ENCODE results near the gene CCNH. TPM values are rescaled to one million over a fixed set of nuclear protein-coding genes. Genes with fewer than 3 reads are reported as not detected.

CCNH gene
- polyA plus RNA-seq, 1 of the 3 experiments (the other 2 are of a cell fraction), result 29.1 TPM

GRCh38 chr5:87361031-87361445 is 51.7 kb downstream of the CCNH start:
- 0 out of 4 replicates have a peak overlapping the region, but pooled peaks of 1 of the 2 experiments have one; percentile 3 for H3K27ac ChIP-seq (ENCODE audit: low read depth in 2 of 2, low read length in 1 of 2)
- no peak overlapping the region for H3K9ac ChIP-seq
- no peak overlapping the region for H2AFZ ChIP-seq (ENCODE audit: low read depth)
- no peaks in the 10 kb centered on the region for H3K27me3 ChIP-seq (ENCODE audit: insufficient read depth)
- TF ChIP-seq TEAD4 (IDR thresholded peaks at IDR 0.05; ENCODE audit: borderline replicate concordance, insufficient read depth), result no peak
- TF ChIP-seq NRF1 (IDR thresholded peaks at IDR 0.05; ENCODE audit: low read depth, low read length), result no peak
- TF ChIP-seq, protein P1, sequence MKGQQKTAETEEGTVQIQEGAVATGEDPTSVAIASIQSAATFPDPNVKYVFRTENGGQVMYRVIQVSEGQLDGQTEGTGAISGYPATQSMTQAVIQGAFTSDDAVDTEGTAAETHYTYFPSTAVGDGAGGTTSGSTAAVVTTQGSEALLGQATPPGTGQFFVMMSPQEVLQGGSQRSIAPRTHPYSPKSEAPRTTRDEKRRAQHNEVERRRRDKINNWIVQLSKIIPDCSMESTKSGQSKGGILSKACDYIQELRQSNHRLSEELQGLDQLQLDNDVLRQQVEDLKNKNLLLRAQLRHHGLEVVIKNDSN (IDR thresholded peaks at IDR 0.05; ENCODE audit: borderline replicate concordance, low read depth), result no peak
- no peak for TF ChIP-seq RCOR1 (IDR thresholded peaks at IDR 0.05; ENCODE audit: low read length)
- TF ChIP-seq FOXJ3 (CRISPR knock-in tag; IDR thresholded peaks at IDR 0.05), result no peak
- TF ChIP-seq RFX5 (IDR thresholded peaks at IDR 0.05; ENCODE audit: low read length), result no peak
- no peak for TF ChIP-seq CTCF (IDR thresholded peaks at IDR 0.05)
- no peak for TF ChIP-seq MEF2A (IDR thresholded peaks at IDR 0.05; ENCODE audit: borderline replicate concordance, low read depth)
- TF ChIP-seq IRF3 (IDR thresholded peaks at IDR 0.05; ENCODE audit: low read depth, low read length), result no peak
- H3K4me2 ChIP-seq, result no peak overlapping the region
- no peaks in the 10 kb centered on the region for H3K9me3 ChIP-seq
- peaks cover 25% of the 10 kb centered on the region for H3F3A ChIP-seq (replicated peaks; ENCODE audit: insufficient read depth)
- WGBS (ENCODE audit: low lambda C conversion rate), result 88% methylated on average over 2 of the region's 2 CpGs
- H3K4me3 ChIP-seq (ENCODE audit: low read depth in 2 of 2, low read length in 1 of 2), result no peak overlapping the region
- H3K4me1 ChIP-seq (ENCODE audit: control insufficient read depth in 1 of 2, insufficient read depth in 2 of 2, low read depth in 1 of 2, low read length in 1 of 2), result no peaks in the 10 kb centered on the region; a peak in 2 of 4 replicates
- H3K9me2 ChIP-seq, result no peaks in the 10 kb centered on the region
- no peak for DNase-seq
- peaks cover 38% of the 10 kb centered on the region; the same call in 1 of the 2 replicates for H3K79me2 ChIP-seq (ENCODE audit: insufficient read depth)
- peaks cover 58 to 80% of the 10 kb centered on the region in 2 experiments for H3K36me3 ChIP-seq (replicated peaks in 1 of 2; ENCODE audit: control insufficient read depth in 1 of 2, insufficient read depth in 2 of 2, low read length in 1 of 2)
- H4K20me1 ChIP-seq (ENCODE audit: insufficient read depth), result no peaks in the 10 kb centered on the region
- POLR2A ChIA-PET, result no interaction called here
- CTCF ChIA-PET, result no interaction called here

DNA sequence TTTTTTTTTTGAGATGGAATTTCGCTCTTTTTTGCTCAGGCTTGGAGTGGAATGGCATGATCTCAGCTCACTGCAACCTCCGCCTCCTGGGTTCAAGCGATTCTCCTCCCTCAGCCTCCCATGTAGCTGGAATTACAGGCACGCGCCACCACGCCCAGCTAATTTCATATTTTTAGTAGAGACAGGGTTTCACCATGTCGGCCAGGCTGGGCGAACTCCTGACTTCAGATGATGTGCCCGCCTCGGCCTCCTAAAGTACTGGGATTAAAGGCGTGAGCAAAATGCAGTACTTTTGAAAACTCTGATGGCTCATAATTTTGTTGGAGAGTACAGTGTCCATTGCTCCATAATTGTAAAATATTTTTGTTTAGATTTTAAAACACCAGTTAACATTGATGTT is 52.6 kb downstream of the CCNH start:
- 98% methylated on average over 11 of the region's 11 CpGs for WGBS (ENCODE audit: low lambda C conversion rate)
- Histone ChIP-seq H3K27ac (ENCODE audit: low read depth in 2 of 2, low read length in 1 of 2) (no peak overlapping the region), H2AFZ (ENCODE audit: low read depth) (no peak overlapping the region), H3K9ac (no peak overlapping the region), H3K9me3 (no peaks in the 10 kb centered on the region), H3K4me3 (ENCODE audit: low read depth in 2 of 2, low read length in 1 of 2) (no peak overlapping the region), H3K36me3 (replicated peaks in 1 of 2; ENCODE audit: control insufficient read depth in 1 of 2, insufficient read depth in 2 of 2, low read length in 1 of 2) (peaks cover 55 to 80% of the 10 kb centered on the region in 2 experiments), H3F3A (replicated peaks; ENCODE audit: insufficient read depth) (peaks cover 21% of the 10 kb centered on the region), H4K20me1 (ENCODE audit: insufficient read depth) (no peaks in the 10 kb centered on the region), H3K9me2 (no peaks in the 10 kb centered on the region), H3K4me2 (no peak overlapping the region), H3K27me3 (ENCODE audit: insufficient read depth) (no peaks in the 10 kb centered on the region), H3K4me1 (ENCODE audit: control insufficient read depth in 1 of 2, insufficient read depth in 2 of 2, low read depth in 1 of 2, low read length in 1 of 2) (no peaks in the 10 kb centered on the region; a peak in 2 of 4 replicates), H3K79me2 (ENCODE audit: insufficient read depth) (peaks cover 45% of the 10 kb centered on the region; the same call in 1 of the 2 replicates)
- no peak for TF ChIP-seq EZH2phosphoT487 (IDR thresholded peaks at IDR 0.05; ENCODE audit: borderline replicate concordance, low read depth)
- no peak for TF ChIP-seq MEF2A (IDR thresholded peaks at IDR 0.05; ENCODE audit: borderline replicate concordance, low read depth)
- no peak for TF ChIP-seq JUND (IDR thresholded peaks at IDR 0.05)
- DNase-seq, result no peak
- ChIA-PET CTCF (no interaction called here), POLR2A (interaction anchor here (0.6 kb wide), 1 partner anchor 93 kb away, joined by 3 read pairs; the partner anchor contains the start of gene RASA1)
